ENCODE data around the gene ATRN. TPM values are rescaled to one million over a fixed set of nuclear protein-coding genes. Genes with fewer than 3 reads are reported as not detected.

Gene ATRN
- total RNA-seq, 2 experiments from 2014 or later, result 8.8 to 9.1 TPM

- Mint-ChIP-seq H3K4me3 (no peak overlapping the region), H3K4me1 (ENCODE audit: low read depth) (peaks cover 5% of the 10 kb centered on the region), H3K27ac (no peak overlapping the region), H3K27me3 (peaks cover 53% of the 10 kb centered on the region), H3K36me3 (ENCODE audit: low read depth) (no peaks in the 10 kb centered on the region), H3K9me3 (no peaks in the 10 kb centered on the region)
- peaks cover 0 to 21% of the 10 kb centered on the region in 2 experiments for H3K9me3 ChIP-seq (ENCODE audit: control insufficient read depth in 1 of 2, insufficient read depth in 1 of 2, low read length in 2 of 2)
- no peak for TF ChIP-seq CTCF (IDR thresholded peaks at IDR 0.05)
- DNase-seq, result no peak
- peaks cover 18% of the 10 kb centered on the region for H3K4me1 ChIP-seq (ENCODE audit: insufficient read depth, low read length)
- no peak overlapping the region for H3K4me3 ChIP-seq (ENCODE audit: low read length)
- ChIA-PET POLR2A (no interaction called here), CTCF (interaction anchor here (0.6 to 1.3 kb wide), 2 partner anchors 38 to 158 kb away, joined by 3 read pairs; no protein-coding TSS in a partner anchor)
- no peak for ATAC-seq (ENCODE audit: poor library complexity)
- no peaks in the 10 kb centered on the region for H3K36me3 ChIP-seq (ENCODE audit: insufficient read depth, low read length)
- intact Hi-C loops (cut with DNase I, micrococcal nuclease), result no loop called here
- peaks cover 37 to 44% of the 10 kb centered on the region in 2 experiments for H3K27me3 ChIP-seq (ENCODE audit: control insufficient read depth in 1 of 2, insufficient read depth in 2 of 2, low read length in 2 of 2)
- H3K27ac ChIP-seq (ENCODE audit: low read depth in 1 of 2, low read length in 2 of 2), result no peak overlapping the region
These were observed 201.8 kb downstream of the ATRN start for GRCh38 chr20:3672547-3673171.

- no peaks in the 10 kb centered on the region for H3K9me3 Mint-ChIP-seq
- no peak for DNase-seq
- no peak overlapping the region for H3K27ac Mint-ChIP-seq
- no peak for ATAC-seq (ENCODE audit: poor library complexity)
- peaks cover 18% of the 10 kb centered on the region for H3K4me1 ChIP-seq (ENCODE audit: insufficient read depth, low read length)
- no peak overlapping the region for H3K4me3 ChIP-seq (ENCODE audit: low read length)
- H3K36me3 ChIP-seq (ENCODE audit: insufficient read depth, low read length), result no peaks in the 10 kb centered on the region
- H3K4me1 Mint-ChIP-seq (ENCODE audit: low read depth), result peaks cover 5% of the 10 kb centered on the region
- no peak overlapping the region for H3K4me3 Mint-ChIP-seq
- no peaks in the 10 kb centered on the region for H3K36me3 Mint-ChIP-seq (ENCODE audit: low read depth)
- H3K27me3 Mint-ChIP-seq, result peaks cover 53% of the 10 kb centered on the region
- no peak overlapping the region for H3K27ac ChIP-seq (ENCODE audit: low read depth in 1 of 2, low read length in 2 of 2)
- POLR2A ChIA-PET, result no interaction called here
- H3K9me3 ChIP-seq (ENCODE audit: control insufficient read depth in 1 of 2, insufficient read depth in 1 of 2, low read length in 2 of 2), result peaks cover 0 to 21% of the 10 kb centered on the region in 2 experiments
- peaks cover 37 to 44% of the 10 kb centered on the region in 2 experiments for H3K27me3 ChIP-seq (ENCODE audit: control insufficient read depth in 1 of 2, insufficient read depth in 2 of 2, low read length in 2 of 2)
- intact Hi-C loops (cut with DNase I, micrococcal nuclease), result no loop called here
- CTCF ChIA-PET, result no interaction called here
- no peak for TF ChIP-seq CTCF (IDR thresholded peaks at IDR 0.05)
These were observed 202.6 kb downstream of the ATRN start for GRCh38 chr20:3673221-3674070.

- Histone ChIP-seq H3K9me3 (ENCODE audit: control insufficient read depth in 1 of 2, insufficient read depth in 1 of 2, low read length in 2 of 2) (peaks cover 0 to 21% of the 10 kb centered on the region in 2 experiments), H3K27me3 (ENCODE audit: control insufficient read depth in 1 of 2, insufficient read depth in 2 of 2, low read length in 2 of 2) (peaks cover 35 to 45% of the 10 kb centered on the region in 2 experiments), H3K27ac (ENCODE audit: low read depth in 1 of 2, low read length in 2 of 2) (no peak overlapping the region), H3K4me1 (ENCODE audit: insufficient read depth, low read length) (peaks cover 18% of the 10 kb centered on the region), H3K4me3 (ENCODE audit: low read length) (no peak overlapping the region), H3K36me3 (ENCODE audit: insufficient read depth, low read length) (no peaks in the 10 kb centered on the region)
- H3K27ac Mint-ChIP-seq, result no peak overlapping the region
- DNase-seq (no peak), ATAC-seq (ENCODE audit: poor library complexity) (no peak)
- H3K9me3 Mint-ChIP-seq, result no peaks in the 10 kb centered on the region
- peaks cover 61% of the 10 kb centered on the region for H3K27me3 Mint-ChIP-seq
- H3K4me1 Mint-ChIP-seq (ENCODE audit: low read depth), result peaks cover 5% of the 10 kb centered on the region
- no peaks in the 10 kb centered on the region for H3K36me3 Mint-ChIP-seq (ENCODE audit: low read depth)
- intact Hi-C loops (cut with DNase I, micrococcal nuclease), result no loop called here
- no peak overlapping the region for H3K4me3 Mint-ChIP-seq
- POLR2A ChIA-PET, result no interaction called here
- no peak for TF ChIP-seq CTCF (IDR thresholded peaks at IDR 0.05)
- CTCF ChIA-PET, result no interaction called here
These were observed 203.6 kb downstream of the ATRN start for GRCh38 chr20:3674447-3674846.
